Measurements from ENCODE around the gene USP14.

USP14 gene

GRCh38 chr18:240175-240574 is 81.8 kb downstream of the USP14 start:
- DNase-seq = no peak

GRCh38 chr18:245282-245847 is 87.0 kb downstream of the USP14 start:
- DNase-seq = no peak

- DNase-seq = no peak
These were observed 89.7 kb downstream of the USP14 start for GRCh38 chr18:248053-248452.

- no peak for DNase-seq
These were observed 92.3 kb downstream of the USP14 start for GRCh38 chr18:250685-251084.

- DNase-seq = no peak
These were observed 93.2 kb downstream of the USP14 start for GRCh38 chr18:251572-251971.

- DNase-seq = no peak
These were observed 94.8 kb downstream of the USP14 start for GRCh38 chr18:253121-253520.

- DNase-seq = no peak
These were observed 96.8 kb downstream of the USP14 start for GRCh38 chr18:255171-255570.

- no peak for DNase-seq
These were observed 102.2 kb downstream of the USP14 start for GRCh38 chr18:260547-260946.

- DNase-seq = no peak
These were observed 103.2 kb downstream of the USP14 start for GRCh38 chr18:261398-262073.
